GM19025 (cell line): ENCODE data around the gene NCAM2.

Source experiments
- ATAC-seq: cut with Tn5 transposase; IDR thresholded peaks from one replicate; pipeline ENCODE4 v1.9.1; 2021; ENCODE audit warnings: mild to moderate bottlenecking, low read depth, moderate library complexity; ENCODE audit not compliant: unreplicated experiment

Gene NCAM2

DNA sequence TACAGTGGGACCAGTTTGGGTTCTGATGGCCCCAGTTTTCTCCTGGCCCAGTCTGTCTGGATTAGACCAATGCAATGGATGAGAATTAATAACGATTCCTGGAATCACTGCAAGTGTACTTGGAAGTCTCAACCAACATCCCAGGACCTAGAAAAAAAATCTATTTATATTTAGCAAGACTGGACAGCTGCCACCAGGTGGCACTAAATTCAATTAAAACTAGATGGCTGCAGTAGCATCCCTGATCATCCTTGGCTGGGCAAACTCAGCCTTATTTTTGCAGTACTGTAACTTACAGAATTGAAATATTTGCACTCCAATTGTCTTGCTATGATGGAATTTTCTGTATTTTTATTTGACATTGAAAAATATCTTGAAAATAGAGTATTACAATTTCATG lies 165.7 kb downstream of the NCAM2 start:
- ATAC-seq = no peak

DNA sequence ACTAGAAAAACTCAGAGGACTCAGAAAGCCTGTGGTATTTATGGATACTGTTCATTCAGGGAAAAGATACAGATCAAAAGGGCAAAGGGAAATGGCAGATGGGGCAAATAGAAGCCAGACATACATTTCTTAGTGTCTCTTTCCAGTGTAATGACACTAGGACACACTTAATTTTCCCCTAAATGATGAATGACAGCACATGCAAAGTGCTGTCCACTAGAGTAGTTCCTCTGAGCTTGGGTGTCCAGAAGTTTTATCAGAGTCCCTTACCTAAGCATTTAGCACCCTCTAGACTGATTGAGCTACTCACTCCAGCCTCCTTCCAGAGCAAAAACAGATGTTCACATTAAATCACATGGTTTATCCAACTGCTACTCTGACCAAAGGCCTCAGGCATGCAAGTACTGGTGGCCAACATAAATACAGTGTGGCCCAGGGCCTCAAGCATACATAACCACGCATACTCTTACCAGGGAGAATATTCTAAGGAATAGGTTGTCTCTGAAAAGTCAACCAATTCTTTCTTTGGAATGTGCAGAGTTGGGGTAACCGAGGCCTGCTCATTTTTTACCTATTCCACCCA lies 166.9 kb downstream of the NCAM2 start:
- ATAC-seq = no peak

DNA sequence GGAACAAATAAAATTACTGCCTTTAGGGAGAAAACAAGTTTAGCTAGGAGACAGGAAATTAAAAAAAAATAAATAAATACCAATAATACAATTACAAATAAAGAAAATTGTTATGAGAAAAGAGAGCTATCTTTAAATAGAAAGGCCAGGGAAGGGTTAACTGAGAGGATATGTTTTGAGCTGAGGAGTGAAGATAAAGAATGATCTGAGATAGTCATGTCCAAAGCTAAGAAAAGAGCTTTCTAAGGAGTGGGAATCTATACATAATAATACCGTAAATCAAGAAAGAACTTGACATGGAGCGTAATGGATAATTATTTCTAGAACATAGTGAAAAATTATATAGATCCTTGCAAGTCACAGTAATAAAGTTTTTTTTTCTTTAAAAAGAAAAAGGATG lies 176.5 kb downstream of the NCAM2 start:
- no peak for ATAC-seq

DNA sequence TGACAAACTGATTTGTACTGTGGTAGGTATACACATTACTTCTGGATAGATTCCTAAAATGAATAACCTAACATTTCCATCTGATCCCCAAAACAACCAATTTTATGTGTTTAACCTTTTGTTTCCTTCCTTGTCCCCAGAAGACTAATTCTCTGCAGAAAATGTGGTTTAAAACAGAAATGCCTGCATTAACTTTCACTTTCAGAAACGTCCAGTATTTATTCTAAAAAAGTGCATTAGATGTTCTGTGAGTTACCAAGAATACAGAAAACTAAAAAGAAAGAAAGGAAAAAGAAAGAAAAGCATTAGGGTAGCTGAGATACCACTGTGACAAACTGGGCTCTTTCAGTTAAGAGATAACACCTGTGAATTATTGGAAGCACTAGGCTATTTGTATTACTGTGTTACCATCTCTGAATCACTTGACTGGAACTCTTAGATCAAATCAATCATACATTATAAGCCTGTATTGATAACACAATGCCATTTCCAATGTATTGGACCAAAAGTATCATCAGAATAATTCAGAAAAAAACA lies 177.7 kb downstream of the NCAM2 start:
- no peak for ATAC-seq

DNA sequence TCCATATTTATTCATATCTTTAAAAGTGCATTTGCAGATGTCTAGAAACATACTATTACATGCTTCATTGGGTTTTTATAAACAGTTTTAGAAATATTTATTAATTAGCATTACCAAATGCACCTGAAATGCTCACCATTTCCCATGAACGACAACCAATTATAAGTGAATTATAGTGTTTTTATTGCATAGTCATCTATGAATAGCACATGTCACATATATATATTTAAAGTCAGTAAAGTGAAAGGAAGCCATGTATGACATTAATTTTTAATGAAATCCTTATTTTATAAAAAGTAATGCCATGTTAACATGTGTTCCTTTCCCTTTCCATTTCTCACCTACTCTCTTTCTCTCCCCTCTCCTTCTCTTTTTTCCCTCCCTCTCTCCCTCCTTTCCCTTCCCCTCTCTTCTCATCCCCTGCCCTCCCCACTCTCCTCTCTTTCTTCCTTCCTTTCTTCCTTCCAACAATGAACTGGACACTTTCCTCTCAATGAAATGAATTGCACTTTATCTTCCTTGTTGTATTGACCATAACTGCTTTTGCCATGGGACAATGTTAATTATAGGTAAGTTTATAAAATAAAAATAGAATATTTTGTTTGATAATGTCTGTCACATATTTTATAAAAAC lies 179.3 kb downstream of the NCAM2 start:
- no peak for ATAC-seq

DNA sequence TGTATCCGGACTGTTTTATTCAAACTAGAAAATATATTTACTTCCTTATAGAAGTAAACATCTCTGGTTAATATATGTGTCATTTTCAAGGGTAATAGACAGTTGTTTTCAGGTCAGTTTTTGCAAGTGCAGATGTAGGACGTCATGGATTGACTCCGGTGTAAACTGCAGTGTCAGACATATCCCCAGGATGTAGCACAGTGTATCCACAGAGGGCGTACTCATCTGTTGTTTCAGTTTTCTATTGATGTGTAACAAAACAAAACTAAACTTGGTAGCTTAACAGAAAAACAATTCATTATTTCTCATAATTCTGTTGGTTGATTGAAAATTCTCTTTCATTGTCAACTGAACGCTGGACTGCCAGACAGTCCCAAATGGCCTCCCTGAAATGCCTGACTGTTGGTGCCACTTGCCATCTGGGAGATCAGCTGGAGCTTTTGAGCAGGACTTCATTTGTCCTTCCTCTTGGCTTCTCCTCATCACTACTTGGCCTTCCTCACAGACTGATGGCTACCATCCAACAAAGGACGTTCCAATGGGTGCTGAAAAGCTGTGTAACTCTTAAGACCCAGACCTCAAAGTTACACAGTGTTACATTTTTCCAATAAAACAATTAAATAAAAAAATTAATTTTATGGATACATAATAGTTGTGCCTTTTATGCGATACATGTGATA lies 181.6 kb downstream of the NCAM2 start:
- no peak for ATAC-seq

DNA sequence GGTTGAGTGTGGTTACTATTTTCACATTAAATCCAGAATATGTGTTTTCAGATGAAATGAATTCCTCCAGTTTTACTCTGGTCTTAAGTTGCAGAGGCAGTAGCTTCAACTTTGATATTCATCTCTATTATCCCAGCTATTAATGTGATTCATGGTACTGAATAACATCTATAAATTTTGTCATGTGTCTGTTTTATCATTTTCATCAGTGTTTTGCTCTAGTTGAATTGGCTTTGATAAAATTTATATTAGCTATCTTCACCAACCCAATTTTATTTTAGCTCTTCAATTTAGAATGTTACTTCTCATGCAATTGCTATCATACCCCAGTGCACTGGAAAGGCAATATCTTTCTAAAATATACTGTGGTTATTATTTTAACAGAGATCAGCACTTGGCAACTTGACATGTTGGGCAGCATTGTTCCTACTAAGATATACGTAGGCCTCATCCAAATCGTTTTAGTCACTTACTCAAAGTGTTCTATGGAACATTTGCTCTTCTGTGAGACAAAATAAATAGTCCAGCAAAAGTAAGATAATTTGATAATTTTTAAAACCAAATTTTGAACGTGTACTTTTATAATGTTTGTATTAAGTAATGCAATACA lies 184.3 kb downstream of the NCAM2 start:
- ATAC-seq = no peak

DNA sequence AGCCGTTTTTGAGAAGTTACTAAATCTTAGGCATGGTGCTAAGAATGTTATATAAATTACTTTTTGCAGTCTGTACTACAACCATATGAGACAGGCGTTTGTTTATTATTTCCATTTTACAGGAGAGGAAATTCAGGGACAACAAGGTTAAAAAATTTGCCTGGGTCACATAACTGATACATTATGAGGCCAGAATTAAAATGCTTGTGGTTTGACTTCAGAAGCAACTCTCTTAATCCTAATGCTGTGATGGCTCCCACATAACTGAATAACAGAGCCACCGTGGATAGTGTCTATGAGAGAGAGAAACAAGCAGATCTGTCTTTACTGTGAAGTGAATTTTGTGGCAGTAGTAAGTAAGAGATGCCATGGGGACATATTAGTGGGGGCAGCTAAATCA lies 184.9 kb downstream of the NCAM2 start:
- ATAC-seq = no peak

DNA sequence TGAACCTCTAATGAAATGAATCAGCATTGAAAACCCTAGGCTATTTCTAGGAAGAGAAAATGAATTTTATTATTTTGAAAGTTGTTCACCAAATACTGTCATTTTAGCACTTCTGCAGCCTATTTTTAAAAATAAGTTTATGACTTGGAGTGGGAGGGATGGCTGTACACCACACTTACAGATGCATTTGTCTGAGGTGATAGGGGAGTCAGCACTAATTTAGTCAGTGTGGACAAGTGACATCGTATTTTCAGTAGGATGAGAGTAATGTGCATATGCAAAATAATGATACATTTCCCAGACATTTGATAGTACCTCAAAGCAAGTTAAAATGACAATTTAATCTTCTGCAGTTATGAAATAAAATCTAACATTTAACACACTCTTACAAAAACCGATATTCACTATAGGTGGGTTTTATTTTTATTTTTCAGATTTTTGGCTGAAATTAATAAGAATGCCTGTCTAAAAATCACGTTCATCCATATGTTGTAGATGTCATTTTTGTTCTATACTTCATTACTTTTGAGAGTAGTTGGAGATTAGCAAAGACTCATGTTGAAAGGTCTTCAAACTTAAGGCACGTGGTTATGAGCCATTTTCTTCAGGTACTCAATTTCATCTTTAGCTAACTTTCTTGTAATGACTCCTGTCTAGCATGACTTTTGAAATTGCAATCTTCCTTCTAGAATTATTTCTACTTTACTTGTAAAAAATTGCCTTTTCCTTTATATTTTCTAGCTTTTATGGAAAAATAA lies 186.7 kb downstream of the NCAM2 start:
- no peak for ATAC-seq

DNA sequence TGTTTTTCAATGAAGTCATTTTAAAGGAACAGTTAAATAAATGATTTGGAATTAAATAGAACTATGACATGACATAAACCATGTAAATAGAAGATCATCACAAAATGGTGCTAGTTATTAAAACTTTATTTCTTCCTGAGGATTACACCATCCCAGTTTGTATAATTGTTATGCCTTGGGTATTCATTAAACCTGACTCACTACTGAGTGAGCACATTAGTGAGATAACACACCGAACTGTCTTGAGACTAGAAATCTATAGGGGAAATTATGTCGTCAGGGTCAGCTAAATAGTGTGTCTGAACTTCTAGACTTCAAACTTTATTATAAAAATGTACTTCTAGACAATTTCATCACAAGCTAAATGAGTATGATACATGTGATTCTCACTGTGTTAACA lies 189.4 kb downstream of the NCAM2 start:
- no peak for ATAC-seq

DNA sequence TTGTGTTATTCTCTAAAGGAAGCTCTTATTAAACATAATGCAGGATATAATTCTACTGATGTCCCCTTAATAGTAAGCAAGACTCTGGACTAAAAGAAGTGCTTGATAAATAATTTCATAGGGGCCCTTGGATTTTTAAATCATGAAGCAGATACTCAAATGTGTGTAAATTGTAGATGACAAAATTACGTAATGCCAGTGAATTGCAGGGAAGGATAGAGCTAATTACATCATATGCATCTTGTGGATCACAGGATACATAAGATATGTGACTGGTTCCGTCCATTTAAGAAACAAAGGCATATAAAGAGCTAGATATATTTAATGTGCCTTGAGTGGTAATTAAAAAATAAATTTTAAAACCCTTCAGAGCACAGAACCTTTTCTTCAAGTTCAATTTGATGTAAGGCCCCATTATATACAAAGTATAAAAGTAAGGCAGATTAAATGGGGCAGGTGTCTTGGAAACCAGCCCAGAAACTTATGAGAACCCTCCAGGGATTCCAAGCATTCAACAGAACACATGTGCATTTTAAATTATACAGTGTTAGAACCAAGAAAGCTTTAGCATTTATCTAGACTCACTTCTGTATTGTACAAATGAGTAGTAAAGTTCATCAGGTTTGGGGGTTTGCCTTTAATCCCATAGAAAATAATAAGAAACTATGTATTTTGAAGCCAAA lies 190.4 kb downstream of the NCAM2 start:
- no peak for ATAC-seq

DNA sequence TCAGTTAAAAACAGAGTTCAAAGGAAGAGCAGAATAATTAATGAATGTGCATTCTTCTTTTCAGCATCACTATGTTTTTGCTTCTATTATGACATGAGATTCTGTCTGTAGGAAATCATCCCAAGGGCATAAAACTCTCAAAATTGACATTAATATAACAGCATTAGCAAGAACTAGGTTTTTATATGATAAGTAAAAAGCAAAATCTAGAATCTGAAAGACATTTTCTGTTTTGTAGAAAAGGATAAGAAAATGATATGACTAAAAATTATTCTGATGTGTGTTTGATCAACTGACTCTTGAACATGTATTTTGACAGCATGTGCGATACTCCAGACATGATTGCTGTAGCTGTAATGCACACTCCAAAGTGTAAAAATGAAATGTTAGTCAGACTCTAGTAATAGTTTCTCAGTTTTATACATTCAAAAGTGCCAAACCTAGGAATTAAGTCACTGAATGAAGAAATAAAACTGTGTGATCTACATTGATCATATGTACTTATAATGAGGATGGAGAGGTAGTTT lies 197.3 kb downstream of the NCAM2 start:
- no peak for ATAC-seq

DNA sequence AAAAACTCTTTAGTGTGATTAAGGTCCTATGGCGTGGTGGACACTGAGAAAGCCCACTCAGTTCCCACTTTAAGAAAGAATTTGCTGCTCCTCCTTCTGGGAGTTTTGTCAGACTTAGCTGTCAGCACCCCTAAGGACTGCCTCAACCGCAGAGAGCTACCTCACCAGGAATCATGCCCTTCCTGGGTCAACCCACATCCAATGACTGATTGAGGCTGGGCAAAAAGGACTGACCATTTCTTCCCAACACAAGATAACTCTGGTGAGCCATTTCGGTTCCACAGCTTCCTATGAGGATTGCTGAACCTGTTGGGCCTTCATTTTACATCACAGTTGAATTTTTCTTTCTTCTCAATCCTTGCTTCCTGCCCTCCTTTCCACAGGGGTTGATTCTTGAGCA lies 197.9 kb downstream of the NCAM2 start:
- ATAC-seq = no peak

DNA sequence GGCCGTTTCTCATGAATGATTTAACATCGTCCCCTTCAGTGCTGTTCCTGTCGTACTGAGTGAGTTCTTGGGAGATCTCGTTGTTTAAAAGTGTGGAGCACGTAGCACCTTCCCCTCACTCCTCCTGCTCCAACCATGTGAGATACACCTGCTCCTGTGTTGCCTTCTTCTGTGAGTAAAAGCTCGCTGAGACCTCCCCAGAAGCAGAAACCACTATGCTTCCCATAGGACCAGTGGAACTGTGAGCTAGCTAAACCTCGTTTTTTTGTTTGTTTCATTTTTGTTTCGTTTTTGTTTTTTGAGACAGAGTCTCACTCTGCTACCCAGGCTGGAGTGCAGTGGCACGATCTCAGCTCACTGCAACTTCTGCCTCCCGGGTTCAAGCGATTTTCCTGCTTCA lies 198.6 kb downstream of the NCAM2 start:
- no peak for ATAC-seq

DNA sequence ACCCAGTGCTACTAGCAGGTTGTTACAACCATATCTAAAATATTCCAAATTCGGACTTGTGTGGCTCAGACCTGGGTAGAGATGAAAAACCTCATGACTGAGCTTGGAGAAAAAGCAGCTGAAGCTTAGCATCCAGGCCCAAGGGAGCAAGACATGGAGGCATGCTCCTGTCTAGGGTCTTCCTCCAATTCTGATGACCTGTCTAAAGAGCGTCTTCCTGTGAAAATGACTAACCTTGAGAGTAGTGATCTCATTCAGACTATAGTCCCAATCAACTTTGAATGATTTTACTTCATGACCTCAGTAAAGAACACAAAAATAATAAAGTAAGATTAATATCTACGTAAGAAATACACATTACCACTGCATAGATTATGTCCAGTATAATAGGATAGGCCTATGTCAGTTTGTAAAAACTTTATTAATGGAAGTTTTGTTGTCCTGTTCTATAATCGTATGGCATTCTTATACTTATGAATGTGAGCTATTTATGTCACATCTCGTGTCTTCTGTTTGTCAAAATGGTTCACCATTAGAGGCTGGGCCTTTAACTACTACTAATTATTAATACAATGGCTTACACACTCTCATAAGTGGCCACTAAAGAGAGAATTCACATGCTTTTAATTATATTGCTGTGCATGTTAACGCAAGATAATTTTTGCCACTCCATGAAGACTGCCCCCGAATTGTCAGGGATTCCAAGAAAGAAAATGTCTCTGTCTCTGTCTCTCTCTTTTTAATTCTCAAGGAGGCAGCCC lies 201.3 kb downstream of the NCAM2 start:
- no peak for ATAC-seq

DNA sequence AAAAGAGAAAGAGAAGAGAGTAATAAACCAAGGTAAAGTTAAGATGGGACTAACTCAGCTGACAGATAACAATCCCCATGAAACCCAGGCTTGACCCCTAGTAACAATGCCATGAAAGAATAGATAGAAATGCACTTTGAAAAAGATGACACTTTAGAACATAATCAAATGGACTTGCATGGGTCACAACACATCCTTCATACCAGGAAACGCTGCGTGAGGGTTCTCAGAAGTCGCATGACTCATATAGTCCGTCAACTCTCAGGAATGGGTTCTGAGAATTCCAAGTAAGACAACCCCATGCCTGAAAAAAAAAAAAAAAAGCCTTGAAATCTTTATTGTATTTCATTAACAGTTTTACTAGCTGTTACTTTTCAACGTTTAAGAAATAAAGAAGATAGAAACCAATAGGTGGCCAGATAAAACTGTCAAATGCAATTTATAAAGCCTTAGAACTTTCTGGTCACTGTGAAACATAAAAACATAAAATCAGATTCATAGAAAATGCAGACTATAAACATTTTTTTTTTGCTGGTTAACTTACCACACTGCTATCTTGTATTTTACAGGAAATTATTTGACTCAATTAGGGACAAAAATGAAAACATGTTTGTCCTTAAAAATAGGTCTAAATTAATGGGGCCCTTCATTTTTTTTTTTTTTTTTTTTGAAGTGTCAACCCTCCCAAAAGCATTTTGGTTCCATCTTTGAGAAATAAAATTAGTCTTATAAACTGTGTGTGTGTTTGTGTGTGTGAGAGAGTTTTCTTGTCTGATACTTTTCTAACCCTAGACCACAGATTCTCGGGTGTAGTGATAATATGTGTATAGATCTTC lies 202.1 kb downstream of the NCAM2 start:
- no peak for ATAC-seq

DNA sequence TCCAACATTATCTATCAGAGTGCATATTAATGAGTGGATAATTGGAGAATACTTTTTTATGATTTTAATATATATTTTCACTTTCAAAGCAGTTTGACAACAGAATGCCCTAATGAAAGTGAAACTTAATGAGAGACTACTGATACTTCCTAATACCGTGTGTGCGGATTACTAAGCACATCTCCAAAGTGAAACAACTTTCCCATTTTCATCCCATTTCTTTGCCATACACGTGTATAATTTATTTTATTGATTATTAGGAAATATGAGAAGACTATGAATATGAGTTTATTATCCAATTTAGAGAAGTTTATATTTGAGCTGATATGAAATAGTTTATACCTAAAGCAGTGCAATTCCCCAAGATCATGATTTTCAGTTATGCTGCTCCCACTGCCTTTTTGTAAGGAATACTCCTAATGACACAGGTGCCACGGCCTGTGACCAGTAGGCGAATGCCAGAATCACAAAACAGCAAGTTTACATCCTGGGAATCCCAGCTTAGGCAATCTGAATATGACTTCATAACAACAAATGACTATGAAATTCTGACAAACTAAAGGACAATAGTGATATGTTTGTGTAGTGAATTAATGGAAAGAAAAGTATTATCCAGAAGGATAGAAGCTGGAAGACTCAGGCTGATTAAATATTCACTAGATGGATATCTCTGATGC lies 202.9 kb downstream of the NCAM2 start:
- ATAC-seq = no peak

DNA sequence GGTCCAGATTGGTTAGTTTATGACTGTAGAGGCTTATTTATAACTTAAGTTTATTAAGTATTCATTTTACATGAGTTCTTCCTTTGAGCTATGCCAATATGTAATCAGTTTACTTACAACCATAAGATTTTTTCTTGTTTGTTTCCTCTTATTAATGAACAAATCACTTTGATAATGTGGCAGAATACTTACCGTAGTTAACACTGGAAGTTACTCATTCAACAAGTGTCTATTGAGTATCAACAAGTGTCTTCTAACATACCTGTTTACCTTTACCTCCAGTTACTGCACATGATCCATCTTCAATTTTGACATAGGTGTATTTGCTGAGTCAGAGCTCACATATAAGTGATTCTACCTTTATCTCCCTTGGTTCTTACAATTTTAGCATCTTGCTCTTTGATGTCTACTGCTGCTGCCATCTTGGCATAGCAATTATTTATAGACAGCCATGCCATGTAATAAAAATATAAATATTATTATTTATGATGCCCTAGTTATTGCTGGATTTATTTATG lies 205.7 kb downstream of the NCAM2 start:
- no peak for ATAC-seq
